ENCODE results near the gene BOD1L1.

Gene BOD1L1

GRCh38 chr4:13521047-13521446, 106.5 kb downstream of the BOD1L1 start:
- no peak overlapping the region for H3K27ac ChIP-seq
- TF ChIP-seq CTCF (conservative IDR thresholded peaks at IDR 0.05) = no peak

Data from VCaP (cell line).